ENCODE measurements around the gene LYPD5. TPM values are rescaled to one million over a fixed set of nuclear protein-coding genes. Genes with fewer than 3 reads are reported as not detected.
"Not testable (repeated sequence)": the region's sequence is repeated elsewhere in the genome, so short reads cannot be mapped to it uniquely, and the experiment has no call there.

LYPD5 gene, protein sequence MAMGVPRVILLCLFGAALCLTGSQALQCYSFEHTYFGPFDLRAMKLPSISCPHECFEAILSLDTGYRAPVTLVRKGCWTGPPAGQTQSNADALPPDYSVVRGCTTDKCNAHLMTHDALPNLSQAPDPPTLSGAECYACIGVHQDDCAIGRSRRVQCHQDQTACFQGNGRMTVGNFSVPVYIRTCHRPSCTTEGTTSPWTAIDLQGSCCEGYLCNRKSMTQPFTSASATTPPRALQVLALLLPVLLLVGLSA
- total RNA-seq: 0.93 and 2.7 TPM in 2 replicates

DNA sequence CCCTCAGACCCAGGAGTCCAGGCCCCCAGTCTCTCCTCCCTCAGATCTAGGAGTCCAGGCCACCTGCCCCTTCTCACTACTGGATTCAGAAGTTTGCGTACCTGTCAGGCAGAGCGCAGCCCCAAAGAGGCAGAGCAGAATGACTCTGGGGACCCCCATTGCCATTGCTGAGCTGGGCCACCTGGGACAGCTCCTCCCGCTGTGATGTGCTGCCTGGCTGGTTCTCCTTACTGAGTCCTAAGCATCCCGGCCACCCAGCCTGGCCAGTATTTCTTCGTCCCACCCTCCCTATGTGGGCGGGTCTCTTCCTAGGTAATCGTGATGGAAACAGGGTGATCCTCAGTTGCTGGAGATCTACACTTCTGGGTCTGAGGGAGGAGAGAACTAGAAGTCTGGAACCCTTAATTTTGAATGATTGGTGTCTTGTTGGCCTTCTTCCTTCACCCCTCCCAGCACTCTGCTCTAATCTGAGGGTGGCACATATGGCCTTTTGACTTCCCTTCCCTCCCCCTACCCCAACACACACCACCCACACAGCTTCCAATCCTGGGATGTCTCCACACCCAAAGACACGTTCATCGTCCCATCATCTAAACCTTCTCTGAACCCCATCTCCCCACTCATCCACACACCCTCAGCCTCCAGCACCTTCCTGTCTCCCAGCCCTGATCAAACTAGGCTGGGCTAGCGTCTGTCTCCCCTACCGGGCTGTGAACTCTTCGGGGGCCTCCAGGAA lies at the start of gene LYPD5:
Gene LYPD5, minus strand, starts transcription at position 232 of the 736 bp plus-strand sequence. Its CDS starts 67 bp downstream, at position 165.
- no peak for DNase-seq (ENCODE audit: extremely low read depth, low read depth, low spot score)

DNA sequence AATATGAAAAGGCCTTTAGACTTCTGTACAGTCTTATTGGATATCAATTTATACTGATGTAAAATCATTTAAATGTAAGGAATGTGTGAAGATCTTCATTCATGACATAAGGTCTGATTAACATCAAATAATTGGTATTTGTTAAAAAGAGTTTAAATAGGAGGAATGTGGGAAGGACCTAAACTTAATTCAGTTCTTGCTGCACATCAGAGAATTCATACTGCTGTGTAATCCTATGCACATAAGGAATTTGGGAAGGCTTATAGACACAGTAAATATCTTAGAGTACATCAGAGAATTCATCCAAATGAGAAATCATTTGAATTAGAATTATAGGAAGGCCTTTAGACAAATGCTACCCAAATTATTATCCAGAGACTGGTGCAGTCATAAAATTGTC lies 46.6 kb upstream of the LYPD5 start:
- no peak for DNase-seq (ENCODE audit: extremely low read depth, low read depth, low spot score)

- no peak for DNase-seq (ENCODE audit: extremely low read depth, low read depth, low spot score)
These were observed 45.6 kb upstream of the LYPD5 start for GRCh38 chr19:43847884-43848283.

DNA sequence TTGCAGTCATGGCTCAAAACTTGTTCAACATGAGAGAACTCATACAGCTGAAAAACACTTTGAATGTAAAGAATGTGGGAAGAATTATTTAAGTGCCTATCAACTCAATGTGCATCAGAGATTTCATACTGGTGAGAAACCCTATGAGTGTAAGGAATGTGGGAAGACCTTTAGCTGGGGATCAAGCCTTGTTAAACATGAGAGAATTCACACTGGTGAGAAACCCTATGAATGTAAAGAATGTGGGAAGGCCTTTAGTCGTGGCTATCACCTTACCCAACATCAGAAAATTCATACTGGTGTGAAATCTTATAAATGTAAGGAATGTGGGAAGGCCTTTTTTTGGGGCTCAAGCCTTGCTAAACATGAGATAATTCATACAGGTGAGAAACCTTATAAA lies 45.0 kb upstream of the LYPD5 start:
- DNase-seq (ENCODE audit: extremely low read depth, low read depth, low spot score): no peak

DNA sequence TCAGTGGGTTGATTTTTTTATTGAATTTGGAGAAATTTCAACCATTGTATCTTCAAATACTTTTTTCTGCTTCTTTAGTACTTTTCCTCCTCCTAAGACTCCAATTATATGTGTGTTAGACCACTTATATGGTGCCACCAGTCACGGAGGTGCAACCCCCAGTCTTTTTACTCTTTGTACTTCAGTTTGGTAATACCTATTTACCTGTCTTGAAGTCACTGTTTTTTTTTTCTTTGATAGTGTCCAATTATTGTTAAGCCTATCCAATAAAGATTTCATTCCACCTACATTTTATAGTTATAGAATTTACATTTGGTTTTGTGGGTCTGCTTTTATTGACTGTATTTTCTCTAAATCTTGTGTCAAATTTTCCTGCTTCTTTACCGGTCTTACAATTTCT lies 39.8 kb upstream of the LYPD5 start:
- DNase-seq (ENCODE audit: extremely low read depth, low read depth, low spot score): no peak

DNA sequence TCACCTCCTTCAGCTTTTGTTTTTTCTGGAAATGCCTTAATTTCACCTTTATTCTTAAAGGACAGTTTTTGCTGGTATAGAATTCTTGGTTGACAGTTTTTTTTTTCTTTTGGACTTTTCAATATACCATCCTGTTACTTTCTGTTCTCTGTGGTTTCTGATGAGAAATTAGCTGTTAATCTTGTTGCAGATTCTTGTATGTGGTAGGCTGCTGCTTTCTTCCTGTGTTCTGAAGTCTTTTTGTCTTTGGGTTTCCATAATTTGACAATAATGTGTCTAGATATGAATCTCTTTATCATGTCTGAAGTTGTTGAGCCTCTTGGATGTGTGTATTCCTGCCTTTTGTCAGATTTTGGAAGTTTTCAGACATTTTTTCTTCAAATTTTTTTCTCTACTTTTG lies 36.9 kb upstream of the LYPD5 start:
- no peak for DNase-seq (ENCODE audit: extremely low read depth, low read depth, low spot score)

GRCh38 chr19:43826787-43827754 lies 24.8 kb upstream of the LYPD5 start, which contains the start of gene ZNF283:
TSS of gene ZNF283 (plus strand) at chr19:43827321. CDS start at chr19:43833505, 6,184 bp downstream.
- peak; percentile 44 for DNase-seq (ENCODE audit: extremely low read depth, low read depth, low spot score)

GRCh38 chr19:43824572-43824971 lies 22.3 kb upstream of the LYPD5 start:
- DNase-seq (ENCODE audit: extremely low read depth, low read depth, low spot score): not testable (repeated sequence)

DNA sequence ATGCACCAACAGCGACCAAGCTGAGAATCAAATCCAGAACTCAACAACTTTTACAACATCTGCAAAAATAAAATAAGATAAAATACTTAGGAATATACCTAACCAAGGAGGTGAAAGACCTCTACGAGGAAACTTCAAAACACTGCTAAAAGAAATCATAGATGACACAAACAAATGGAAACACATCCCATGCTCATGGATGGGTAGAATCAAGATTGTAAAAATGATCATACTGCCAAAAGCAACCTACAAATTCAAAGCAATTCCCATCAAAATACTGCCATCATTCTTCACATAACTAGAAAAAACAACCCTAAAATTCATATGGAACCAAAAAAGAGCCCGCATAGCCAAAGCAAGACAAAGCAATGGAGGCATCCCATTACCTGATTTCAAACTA lies 21.6 kb upstream of the LYPD5 start:
- DNase-seq (ENCODE audit: extremely low read depth, low read depth, low spot score): not testable (repeated sequence)

DNA sequence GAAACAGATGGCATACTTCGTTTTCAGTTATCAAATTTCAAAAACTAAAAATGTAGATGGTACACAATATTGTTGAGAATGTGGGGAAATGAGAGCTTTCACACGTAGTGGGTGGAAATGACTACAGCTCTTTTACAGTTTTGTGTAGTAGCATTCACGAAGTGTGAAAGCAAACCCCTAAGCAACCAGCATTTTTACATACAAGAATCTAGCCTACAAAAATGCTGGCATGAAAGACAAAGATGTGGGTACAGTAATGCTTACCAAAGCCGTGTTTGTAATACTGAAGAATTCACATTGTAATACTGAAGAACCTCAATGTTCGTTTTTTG lies 18.6 kb upstream of the LYPD5 start:
- no peak for DNase-seq (ENCODE audit: extremely low read depth, low read depth, low spot score)

- DNase-seq (ENCODE audit: extremely low read depth, low read depth, low spot score): no peak
These were observed 18.0 kb upstream of the LYPD5 start for GRCh38 chr19:43820098-43820883.

- no peak for DNase-seq (ENCODE audit: extremely low read depth, low read depth, low spot score)
These were observed 16.3 kb upstream of the LYPD5 start for GRCh38 chr19:43818500-43818899.

DNA sequence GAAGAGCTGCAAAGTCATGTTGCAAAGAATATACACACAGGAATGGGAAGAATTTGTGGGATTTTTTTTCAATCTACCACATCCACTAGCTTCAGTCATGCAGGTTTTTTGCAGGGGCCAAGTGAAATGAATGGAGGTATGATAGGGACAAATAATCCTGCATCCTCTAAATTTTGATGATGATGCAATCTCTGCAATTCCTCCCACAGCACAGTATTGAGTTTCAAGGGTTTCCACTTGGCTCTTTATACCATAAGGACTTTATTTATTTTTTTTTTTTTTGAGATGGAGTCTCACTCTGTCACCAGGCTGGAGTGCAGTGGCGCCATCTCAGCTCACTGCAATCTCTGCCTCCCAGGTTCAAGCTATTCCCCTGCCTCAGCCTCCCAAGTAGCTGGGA lies 15.2 kb upstream of the LYPD5 start:
- not testable (repeated sequence) for DNase-seq (ENCODE audit: extremely low read depth, low read depth, low spot score)

- DNase-seq (ENCODE audit: extremely low read depth, low read depth, low spot score): no peak
These were observed 12.6 kb upstream of the LYPD5 start for GRCh38 chr19:43814663-43815352.

DNA sequence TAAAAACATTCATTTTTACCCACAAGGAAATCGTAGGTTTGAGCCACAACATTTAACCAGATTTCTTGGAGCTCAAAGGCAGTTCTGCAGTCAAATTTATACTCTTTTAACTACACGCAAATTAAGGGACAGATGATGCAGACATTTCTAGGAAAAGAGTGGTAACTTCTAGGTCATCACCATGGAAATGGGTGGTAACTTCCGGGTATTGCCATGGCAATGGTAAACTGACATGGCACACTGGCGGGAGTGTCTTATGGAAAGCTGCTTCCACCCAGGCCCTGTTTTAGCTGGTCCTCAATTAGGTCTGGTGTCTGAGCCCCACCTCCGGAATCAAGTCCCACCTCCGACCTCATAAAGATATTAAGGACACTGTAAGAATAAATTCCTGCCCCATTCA lies 10.4 kb upstream of the LYPD5 start:
- no peak for DNase-seq (ENCODE audit: extremely low read depth, low read depth, low spot score)

GRCh38 chr19:43812259-43812658 lies 10.0 kb upstream of the LYPD5 start:
- DNase-seq (ENCODE audit: extremely low read depth, low read depth, low spot score): no peak

GRCh38 chr19:43811837-43812236 lies 9.6 kb upstream of the LYPD5 start:
- no peak for DNase-seq (ENCODE audit: extremely low read depth, low read depth, low spot score)

DNA sequence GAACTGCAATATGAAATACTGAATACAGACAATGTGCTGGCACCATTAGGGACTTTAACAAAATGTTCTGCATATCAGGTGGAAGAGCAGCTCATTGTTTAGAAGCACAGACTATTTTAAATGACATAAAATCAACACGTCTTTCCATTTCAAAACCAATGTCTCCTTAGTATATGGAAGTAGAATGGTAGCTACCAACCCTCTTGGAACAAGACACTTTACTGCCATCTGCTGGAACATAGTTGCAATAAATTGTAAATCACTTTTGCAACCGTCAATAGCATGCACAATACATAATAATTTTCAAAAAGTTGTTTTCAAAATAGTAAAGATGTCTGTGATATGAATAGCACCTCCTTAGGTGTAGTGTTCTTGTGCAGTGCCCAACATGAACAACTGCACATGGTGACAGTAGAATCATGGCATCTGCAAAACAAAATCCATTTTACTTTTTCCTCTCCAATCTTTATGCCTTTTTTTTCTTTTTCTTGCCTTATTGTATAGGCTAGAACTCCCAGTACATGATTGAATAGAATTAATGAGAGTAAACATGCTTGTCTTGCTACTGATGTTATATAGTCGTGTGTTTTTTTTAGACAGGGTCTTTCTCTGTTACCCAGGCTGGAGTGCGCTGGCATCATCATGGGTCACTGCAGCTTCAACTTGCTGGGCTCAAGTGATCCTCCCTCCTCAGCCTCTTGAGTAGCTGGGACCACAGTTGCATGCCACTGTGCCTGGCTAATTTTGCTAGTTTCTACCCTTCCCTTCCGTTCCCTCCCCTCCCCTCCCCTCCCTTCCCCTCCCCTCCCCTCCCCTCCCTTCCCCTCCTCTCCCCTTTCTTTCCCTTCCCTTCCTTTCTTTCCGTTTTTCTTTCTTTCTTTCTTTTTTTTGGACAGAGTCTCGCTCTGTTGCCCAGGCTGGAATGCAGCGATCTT lies 7.8 kb upstream of the LYPD5 start:
- DNase-seq (ENCODE audit: extremely low read depth, low read depth, low spot score): peak; percentile 47

GRCh38 chr19:43807651-43808050 lies 5.4 kb upstream of the LYPD5 start:
- DNase-seq (ENCODE audit: extremely low read depth, low read depth, low spot score): no peak

All from glomerular endothelial cell (primary cell).